HepG2 (cell line): ENCODE results near the gene PIK3R4. TPM values are rescaled to one million over a fixed set of nuclear protein-coding genes. Genes with fewer than 3 reads are reported as not detected.

ENCODE experiments used
- HOXA5 ChIP-seq: sonication (generic); formaldehyde crosslinking; IDR thresholded peaks from 2 replicates; pipeline ENCODE4 v1.4.0; 2020; ENCODE audit warnings: missing genetic modification reagents
- KDM1A ChIP-seq: IDR thresholded peaks from 2 replicates; pipeline ENCODE4 v1.6.1; 2016; ENCODE audit warnings: missing compliant biosample characterization
- POLR2G ChIP-seq: fragments of 200-400 bp; formaldehyde crosslinking; IDR thresholded peaks from 2 replicates; pipeline ENCODE4 v1.6.1; 2018; ENCODE audit warnings: mild to moderate bottlenecking, low read depth, low read length, moderate library complexity
- TGIF2 ChIP-seq: IDR thresholded peaks from 2 replicates; pipeline ENCODE4 v1.6.1; 2016; ENCODE audit warnings: control low read depth, missing compliant biosample characterization
- ZNF251 ChIP-seq: sonication (generic); formaldehyde crosslinking; IDR thresholded peaks from 2 replicates; pipeline ENCODE4 v1.9.0; 2021; ENCODE audit warnings: mild to moderate bottlenecking, missing genetic modification reagents
- polyA plus RNA-seq, 8 experiments: library from polyadenylated mRNA; depleted of rRNA in 3 of 8; stranded (reverse) in 7 of 8; unstranded in 1 of 8; fragments of >200 nt; fragmentation: Illumina TruSeq in 4 of 8; extraction: Trizol in 4 of 8; gene quantifications; 2 replicates each; pipeline versions ENCODE4 v1.2.1 to v1.2.3, GENCODE V29; 2011 to 2016; ENCODE audit warnings: low read depth in 4 of 8, missing spikeins in 1 of 8, mixed read lengths in 1 of 8; ENCODE audit not compliant: insufficient read depth in 1 of 8
- total RNA-seq, 5 experiments: library from RNA; depleted of rRNA; stranded (reverse); fragments of >200 nt; fragmentation: Illumina TruSeq; extraction: Trizol; gene quantifications; 2 replicates each; pipeline ENCODE4 v1.2.3, GENCODE V29; 2016; ENCODE audit warnings: low read depth in 1 of 5
- TF ChIP-seq, protein P1 (sequence below): sonication (generic); formaldehyde crosslinking; IDR thresholded peaks from 2 replicates; pipeline ENCODE4 v1.4.0; 2020; ENCODE audit warnings: missing genetic modification reagents
- TF ChIP-seq, protein P2 (sequence below): conservative IDR thresholded peaks from 2 replicates; pipeline ENCODE4 v1.6.1; 2018; ENCODE audit warnings: missing genetic modification reagents
- TF ChIP-seq, protein P3 (sequence below): sonication (generic); formaldehyde crosslinking; IDR thresholded peaks from 2 replicates; pipeline ENCODE4 v1.5.0; 2020; ENCODE audit warnings: mild to moderate bottlenecking, missing genetic modification reagents, borderline replicate concordance

Gene PIK3R4
- total and polyA plus RNA-seq, 2 of the 13 experiments (the other 11 are each of a cell fraction or from before 2014, with no cell fraction given): 22.4 to 26.0 TPM

DNA sequence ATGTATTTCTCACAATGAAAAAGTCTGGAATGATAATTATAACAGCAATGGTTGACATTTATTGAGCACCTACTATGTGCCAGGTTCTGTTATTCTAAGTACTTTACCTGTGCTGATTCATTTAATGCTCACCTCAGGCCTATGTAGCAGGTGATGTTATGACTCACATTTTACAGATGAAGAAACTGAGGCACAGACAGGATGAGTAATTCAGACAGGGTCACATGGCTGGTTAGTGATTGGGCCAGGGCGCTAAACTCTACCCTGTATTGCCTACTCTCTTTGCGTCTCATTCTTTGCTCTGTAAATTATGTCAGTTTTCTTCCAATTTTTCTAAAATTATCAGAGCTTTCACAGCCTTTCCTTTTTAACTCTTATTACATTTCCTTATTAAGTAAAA lies 98.3 kb downstream of the PIK3R4 start (continued):
- TF ChIP-seq, protein P1, sequence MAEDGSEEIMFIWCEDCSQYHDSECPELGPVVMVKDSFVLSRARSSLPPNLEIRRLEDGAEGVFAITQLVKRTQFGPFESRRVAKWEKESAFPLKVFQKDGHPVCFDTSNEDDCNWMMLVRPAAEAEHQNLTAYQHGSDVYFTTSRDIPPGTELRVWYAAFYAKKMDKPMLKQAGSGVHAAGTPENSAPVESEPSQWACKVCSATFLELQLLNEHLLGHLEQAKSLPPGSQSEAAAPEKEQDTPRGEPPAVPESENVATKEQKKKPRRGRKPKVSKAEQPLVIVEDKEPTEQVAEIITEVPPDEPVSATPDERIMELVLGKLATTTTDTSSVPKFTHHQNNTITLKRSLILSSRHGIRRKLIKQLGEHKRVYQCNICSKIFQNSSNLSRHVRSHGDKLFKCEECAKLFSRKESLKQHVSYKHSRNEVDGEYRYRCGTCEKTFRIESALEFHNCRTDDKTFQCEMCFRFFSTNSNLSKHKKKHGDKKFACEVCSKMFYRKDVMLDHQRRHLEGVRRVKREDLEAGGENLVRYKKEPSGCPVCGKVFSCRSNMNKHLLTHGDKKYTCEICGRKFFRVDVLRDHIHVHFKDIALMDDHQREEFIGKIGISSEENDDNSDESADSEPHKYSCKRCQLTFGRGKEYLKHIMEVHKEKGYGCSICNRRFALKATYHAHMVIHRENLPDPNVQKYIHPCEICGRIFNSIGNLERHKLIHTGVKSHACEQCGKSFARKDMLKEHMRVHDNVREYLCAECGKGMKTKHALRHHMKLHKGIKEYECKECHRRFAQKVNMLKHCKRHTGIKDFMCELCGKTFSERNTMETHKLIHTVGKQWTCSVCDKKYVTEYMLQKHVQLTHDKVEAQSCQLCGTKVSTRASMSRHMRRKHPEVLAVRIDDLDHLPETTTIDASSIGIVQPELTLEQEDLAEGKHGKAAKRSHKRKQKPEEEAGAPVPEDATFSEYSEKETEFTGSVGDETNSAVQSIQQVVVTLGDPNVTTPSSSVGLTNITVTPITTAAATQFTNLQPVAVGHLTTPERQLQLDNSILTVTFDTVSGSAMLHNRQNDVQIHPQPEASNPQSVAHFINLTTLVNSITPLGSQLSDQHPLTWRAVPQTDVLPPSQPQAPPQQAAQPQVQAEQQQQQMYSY (CRISPR knock-in tag): no peak
- TF ChIP-seq ZNF251 (CRISPR knock-in tag): no peak
- TF ChIP-seq POLR2G: no peak
- TF ChIP-seq KDM1A (CRISPR knock-in tag): no peak
- TF ChIP-seq, protein P2, sequence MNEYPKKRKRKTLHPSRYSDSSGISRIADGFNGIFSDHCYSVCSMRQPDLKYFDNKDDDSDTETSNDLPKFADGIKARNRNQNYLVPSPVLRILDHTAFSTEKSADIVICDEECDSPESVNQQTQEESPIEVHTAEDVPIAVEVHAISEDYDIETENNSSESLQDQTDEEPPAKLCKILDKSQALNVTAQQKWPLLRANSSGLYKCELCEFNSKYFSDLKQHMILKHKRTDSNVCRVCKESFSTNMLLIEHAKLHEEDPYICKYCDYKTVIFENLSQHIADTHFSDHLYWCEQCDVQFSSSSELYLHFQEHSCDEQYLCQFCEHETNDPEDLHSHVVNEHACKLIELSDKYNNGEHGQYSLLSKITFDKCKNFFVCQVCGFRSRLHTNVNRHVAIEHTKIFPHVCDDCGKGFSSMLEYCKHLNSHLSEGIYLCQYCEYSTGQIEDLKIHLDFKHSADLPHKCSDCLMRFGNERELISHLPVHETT (CRISPR knock-in tag): no peak
- TF ChIP-seq HOXA5 (CRISPR knock-in tag): no peak
- no peak for TF ChIP-seq TGIF2 (CRISPR knock-in tag)
- TF ChIP-seq, protein P3, sequence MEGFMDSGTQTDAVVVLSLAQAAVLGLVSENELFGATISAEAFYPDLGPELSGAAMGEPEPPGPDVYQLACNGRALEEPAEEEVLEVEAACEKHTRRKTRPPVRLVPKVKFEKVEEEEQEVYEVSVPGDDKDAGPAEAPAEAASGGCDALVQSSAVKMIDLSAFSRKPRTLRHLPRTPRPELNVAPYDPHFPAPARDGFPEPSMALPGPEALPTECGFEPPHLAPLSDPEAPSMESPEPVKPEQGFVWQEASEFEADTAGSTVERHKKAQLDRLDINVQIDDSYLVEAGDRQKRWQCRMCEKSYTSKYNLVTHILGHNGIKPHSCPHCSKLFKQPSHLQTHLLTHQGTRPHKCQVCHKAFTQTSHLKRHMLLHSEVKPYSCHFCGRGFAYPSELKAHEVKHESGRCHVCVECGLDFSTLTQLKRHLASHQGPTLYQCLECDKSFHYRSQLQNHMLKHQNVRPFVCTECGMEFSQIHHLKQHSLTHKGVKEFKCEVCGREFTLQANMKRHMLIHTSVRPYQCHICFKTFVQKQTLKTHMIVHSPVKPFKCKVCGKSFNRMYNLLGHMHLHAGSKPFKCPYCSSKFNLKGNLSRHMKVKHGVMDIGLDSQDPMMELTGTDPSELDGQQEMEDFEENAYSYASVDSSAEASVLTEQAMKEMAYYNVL (CRISPR knock-in tag): no peak
